ENCODE measurements around the gene LIPA.
A peak's percentile ranks its signal among the peaks of the same experiment; 100 is the strongest.
"Not testable (repeated sequence)": the region's sequence is repeated elsewhere in the genome, so short reads cannot be mapped to it uniquely, and the experiment has no call there.

The LIPA gene

GRCh38 chr10:89270153-89270483, 18.5 kb upstream of the LIPA start:
- DNase-seq (ENCODE audit: low read depth) = no peak

GRCh38 chr10:89269433-89270152, 18.0 kb upstream of the LIPA start:
- no peak for DNase-seq (ENCODE audit: low read depth)

- DNase-seq (ENCODE audit: low read depth) = no peak
Observed at GRCh38 chr10:89266721-89267453, 15.3 kb upstream of the LIPA start.

- no peak for DNase-seq (ENCODE audit: low read depth)
Observed at GRCh38 chr10:89263531-89263930, 12.0 kb upstream of the LIPA start.

- DNase-seq (ENCODE audit: low read depth) = no peak
Observed at GRCh38 chr10:89263091-89263490, 11.5 kb upstream of the LIPA start.

- DNase-seq (ENCODE audit: low read depth) = peak; percentile 67
Observed at GRCh38 chr10:89262086-89263051, 10.8 kb upstream of the LIPA start.

GRCh38 chr10:89258881-89259280, 7.3 kb upstream of the LIPA start:
- DNase-seq (ENCODE audit: low read depth) = no peak

- DNase-seq (ENCODE audit: low read depth) = no peak
Observed at GRCh38 chr10:89257581-89257980, 6.0 kb upstream of the LIPA start.

GRCh38 chr10:89256962-89257361, 5.4 kb upstream of the LIPA start:
- DNase-seq (ENCODE audit: low read depth) = no peak

GRCh38 chr10:89256340-89256739, 4.8 kb upstream of the LIPA start:
- no peak for DNase-seq (ENCODE audit: low read depth)

- DNase-seq (ENCODE audit: low read depth) = no peak
Observed at GRCh38 chr10:89255793-89256192, 4.2 kb upstream of the LIPA start.

GRCh38 chr10:89255091-89255579, 3.6 kb upstream of the LIPA start:
- DNase-seq (ENCODE audit: low read depth) = not testable (repeated sequence)

- no peak for DNase-seq (ENCODE audit: low read depth)
Observed at GRCh38 chr10:89252225-89252585, 630 bp upstream of the LIPA start.

GRCh38 chr10:89250865-89251408, 638 bp downstream of the LIPA start:
- DNase-seq (ENCODE audit: low read depth) = peak; percentile 17

- DNase-seq (ENCODE audit: low read depth) = no peak
Observed at GRCh38 chr10:89248990-89249389, 2.6 kb downstream of the LIPA start.

GRCh38 chr10:89247623-89248022, 4.0 kb downstream of the LIPA start:
- DNase-seq (ENCODE audit: low read depth) = not testable (repeated sequence)

GRCh38 chr10:89245802-89246201, 5.8 kb downstream of the LIPA start:
- DNase-seq (ENCODE audit: low read depth) = no peak

- DNase-seq (ENCODE audit: low read depth) = no peak
Observed at GRCh38 chr10:89242840-89243568, 8.6 kb downstream of the LIPA start.

- no peak for DNase-seq (ENCODE audit: low read depth)
Observed at GRCh38 chr10:89242345-89242684, 9.3 kb downstream of the LIPA start.

GRCh38 chr10:89241486-89242344, 9.9 kb downstream of the LIPA start:
- no peak for DNase-seq (ENCODE audit: low read depth)

- no peak for DNase-seq (ENCODE audit: low read depth)
Observed at GRCh38 chr10:89241026-89241425, 10.5 kb downstream of the LIPA start.
